Measurements from ENCODE around the gene KRTAP4-7.

Gene KRTAP4-7

DNA sequence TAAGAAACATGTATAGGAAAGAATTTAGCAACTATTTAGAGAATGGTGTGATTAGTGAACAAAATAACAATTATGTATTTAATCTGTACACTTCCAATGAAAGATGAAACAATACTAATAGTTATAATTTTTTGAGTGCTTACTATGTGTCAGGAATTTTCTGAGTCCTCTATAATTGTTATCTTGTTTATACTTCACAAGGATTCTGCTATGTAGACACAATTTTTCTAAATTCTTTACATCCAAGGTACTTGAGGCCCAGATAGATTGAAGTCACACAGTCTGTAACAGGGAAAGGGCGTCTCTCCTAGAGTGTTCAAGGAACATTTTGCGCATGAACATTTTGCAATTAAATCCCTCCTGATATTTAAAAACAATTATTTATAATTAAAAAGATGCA is 41.1 kb downstream of the KRTAP4-7 start:
- no peak overlapping the region for H2AK5ac ChIP-seq (ENCODE audit: low read length)
- no peak for DNase-seq
- H3K27me3 ChIP-seq (ENCODE audit: insufficient read depth, low read length, poor library complexity): no peaks in the 10 kb centered on the region
- no peak overlapping the region for H2BK120ac ChIP-seq (ENCODE audit: low read depth, low read length)
- no peak overlapping the region for H3K23ac ChIP-seq (ENCODE audit: low read length)
- no peak overlapping the region for H3K9ac ChIP-seq (ENCODE audit: low read length)
- H4K8ac ChIP-seq (ENCODE audit: low read depth, low read length): no peak overlapping the region
- no peaks in the 10 kb centered on the region for H3K36me3 ChIP-seq (ENCODE audit: control insufficient read depth, insufficient read depth, low read length)
- H3K4ac ChIP-seq (ENCODE audit: low read depth, low read length): no peak overlapping the region
- no CpG with 5 or more reads among the region's 2 CpGs for WGBS (ENCODE audit: extremely low coverage, insufficient coverage, low lambda C conversion rate)
- H3K56ac ChIP-seq (ENCODE audit: low read length): no peak overlapping the region
- no peak overlapping the region for H3K18ac ChIP-seq (ENCODE audit: low read length)
- no peak overlapping the region for H2BK5ac ChIP-seq (ENCODE audit: low read length)
- no peaks in the 10 kb centered on the region for H3K79me2 ChIP-seq (ENCODE audit: control insufficient read depth, insufficient read depth, low read length)
- no peak overlapping the region for H4K5ac ChIP-seq (ENCODE audit: low read length)
- H3K4me3 ChIP-seq (ENCODE audit: low read length): no peak overlapping the region
- H2BK15ac ChIP-seq (replicated peaks; ENCODE audit: low read depth): no peak overlapping the region
- no peak overlapping the region for H3K4me2 ChIP-seq (ENCODE audit: low read length)
- no peaks in the 10 kb centered on the region for H3K79me1 ChIP-seq (ENCODE audit: low read length)
- H3K4me1 ChIP-seq (ENCODE audit: control insufficient read depth, low read depth, low read length): no peaks in the 10 kb centered on the region
- no peak overlapping the region for H3K27ac ChIP-seq (ENCODE audit: low read depth, low read length)

GRCh38 chr17:41126412-41126811 is 42.5 kb downstream of the KRTAP4-7 start:
- Histone ChIP-seq H3K18ac (ENCODE audit: low read length) (no peak overlapping the region), H3K4me2 (ENCODE audit: low read length) (no peak overlapping the region), H3K36me3 (ENCODE audit: control insufficient read depth, insufficient read depth, low read length) (no peaks in the 10 kb centered on the region), H3K4ac (ENCODE audit: low read depth, low read length) (no peak overlapping the region), H3K79me1 (ENCODE audit: low read length) (no peaks in the 10 kb centered on the region), H3K4me1 (ENCODE audit: control insufficient read depth, low read depth, low read length) (no peaks in the 10 kb centered on the region), H4K5ac (ENCODE audit: low read length) (no peak overlapping the region), H3K79me2 (ENCODE audit: control insufficient read depth, insufficient read depth, low read length) (no peaks in the 10 kb centered on the region), H4K8ac (ENCODE audit: low read depth, low read length) (no peak overlapping the region), H2BK120ac (ENCODE audit: low read depth, low read length) (no peak overlapping the region), H3K27ac (ENCODE audit: low read depth, low read length) (no peak overlapping the region), H3K4me3 (ENCODE audit: low read length) (no peak overlapping the region), H3K27me3 (ENCODE audit: insufficient read depth, low read length, poor library complexity) (no peaks in the 10 kb centered on the region), H3K9ac (ENCODE audit: low read length) (no peak overlapping the region), H3K56ac (ENCODE audit: low read length) (no peak overlapping the region), H2BK5ac (ENCODE audit: low read length) (no peak overlapping the region), H2BK15ac (replicated peaks; ENCODE audit: low read depth) (no peak overlapping the region), H3K23ac (ENCODE audit: low read length) (no peak overlapping the region), H2AK5ac (ENCODE audit: low read length) (no peak overlapping the region)
- no peak for DNase-seq
- no CpG with 5 or more reads among the region's 3 CpGs for WGBS (ENCODE audit: extremely low coverage, insufficient coverage, low lambda C conversion rate)

- Histone ChIP-seq H3K4me2 (ENCODE audit: low read length) (no peak overlapping the region), H2AK5ac (ENCODE audit: low read length) (no peak overlapping the region), H3K9ac (ENCODE audit: low read length) (no peak overlapping the region), H3K23ac (ENCODE audit: low read length) (no peak overlapping the region), H4K8ac (ENCODE audit: low read depth, low read length) (no peak overlapping the region), H3K4me1 (ENCODE audit: control insufficient read depth, low read depth, low read length) (no peaks in the 10 kb centered on the region), H3K27me3 (ENCODE audit: insufficient read depth, low read length, poor library complexity) (no peaks in the 10 kb centered on the region), H4K5ac (ENCODE audit: low read length) (no peak overlapping the region), H3K18ac (ENCODE audit: low read length) (no peak overlapping the region), H3K27ac (ENCODE audit: low read depth, low read length) (no peak overlapping the region), H3K36me3 (ENCODE audit: control insufficient read depth, insufficient read depth, low read length) (no peaks in the 10 kb centered on the region), H2BK5ac (ENCODE audit: low read length) (no peak overlapping the region), H2BK15ac (replicated peaks; ENCODE audit: low read depth) (no peak overlapping the region), H3K4me3 (ENCODE audit: low read length) (no peak overlapping the region), H2BK120ac (ENCODE audit: low read depth, low read length) (no peak overlapping the region), H3K56ac (ENCODE audit: low read length) (no peak overlapping the region), H3K4ac (ENCODE audit: low read depth, low read length) (no peak overlapping the region), H3K79me2 (ENCODE audit: control insufficient read depth, insufficient read depth, low read length) (no peaks in the 10 kb centered on the region), H3K79me1 (ENCODE audit: low read length) (no peaks in the 10 kb centered on the region)
- no peak for DNase-seq
- WGBS (ENCODE audit: extremely low coverage, insufficient coverage, low lambda C conversion rate): no CpG with 5 or more reads among the region's 1 CpG
These were observed 43.4 kb downstream of the KRTAP4-7 start for GRCh38 chr17:41127371-41127770.

DNA sequence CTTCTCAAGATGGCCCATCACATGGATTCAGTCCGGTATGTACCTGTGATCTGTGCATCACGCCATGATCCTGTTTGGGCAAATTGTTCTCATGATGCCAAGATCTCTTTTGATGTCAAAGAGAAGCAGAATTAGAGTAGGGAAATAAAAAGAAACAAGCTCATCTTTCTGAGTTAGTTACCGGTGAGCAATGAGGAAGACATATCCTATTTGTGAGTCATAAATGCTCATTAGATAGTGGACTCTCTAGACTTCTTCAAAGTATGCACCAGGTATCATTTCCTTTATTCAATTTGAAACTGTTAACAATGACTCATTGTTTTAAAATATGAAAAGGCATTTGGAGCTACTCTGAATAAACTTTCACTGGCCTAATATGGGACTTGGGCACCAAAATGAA is 48.0 kb downstream of the KRTAP4-7 start:
- no peak for DNase-seq
- Histone ChIP-seq H3K79me2 (ENCODE audit: control insufficient read depth, insufficient read depth, low read length) (no peaks in the 10 kb centered on the region), H3K36me3 (ENCODE audit: control insufficient read depth, insufficient read depth, low read length) (no peaks in the 10 kb centered on the region), H2BK5ac (ENCODE audit: low read length) (no peak overlapping the region), H3K56ac (ENCODE audit: low read length) (no peak overlapping the region), H3K18ac (ENCODE audit: low read length) (no peak overlapping the region), H3K4me2 (ENCODE audit: low read length) (no peak overlapping the region), H4K5ac (ENCODE audit: low read length) (no peak overlapping the region), H2BK15ac (replicated peaks; ENCODE audit: low read depth) (no peak overlapping the region), H3K23ac (ENCODE audit: low read length) (no peak overlapping the region), H3K79me1 (ENCODE audit: low read length) (no peaks in the 10 kb centered on the region), H3K27ac (ENCODE audit: low read depth, low read length) (no peak overlapping the region), H3K4me1 (ENCODE audit: control insufficient read depth, low read depth, low read length) (no peaks in the 10 kb centered on the region), H3K4ac (ENCODE audit: low read depth, low read length) (no peak overlapping the region), H3K27me3 (ENCODE audit: insufficient read depth, low read length, poor library complexity) (no peaks in the 10 kb centered on the region), H2AK5ac (ENCODE audit: low read length) (no peak overlapping the region), H2BK120ac (ENCODE audit: low read depth, low read length) (no peak overlapping the region), H4K8ac (ENCODE audit: low read depth, low read length) (no peak overlapping the region), H3K4me3 (ENCODE audit: low read length) (no peak overlapping the region), H3K9ac (ENCODE audit: low read length) (no peak overlapping the region)
- no CpG with 5 or more reads among the region's 3 CpGs for WGBS (ENCODE audit: extremely low coverage, insufficient coverage, low lambda C conversion rate)

DNA sequence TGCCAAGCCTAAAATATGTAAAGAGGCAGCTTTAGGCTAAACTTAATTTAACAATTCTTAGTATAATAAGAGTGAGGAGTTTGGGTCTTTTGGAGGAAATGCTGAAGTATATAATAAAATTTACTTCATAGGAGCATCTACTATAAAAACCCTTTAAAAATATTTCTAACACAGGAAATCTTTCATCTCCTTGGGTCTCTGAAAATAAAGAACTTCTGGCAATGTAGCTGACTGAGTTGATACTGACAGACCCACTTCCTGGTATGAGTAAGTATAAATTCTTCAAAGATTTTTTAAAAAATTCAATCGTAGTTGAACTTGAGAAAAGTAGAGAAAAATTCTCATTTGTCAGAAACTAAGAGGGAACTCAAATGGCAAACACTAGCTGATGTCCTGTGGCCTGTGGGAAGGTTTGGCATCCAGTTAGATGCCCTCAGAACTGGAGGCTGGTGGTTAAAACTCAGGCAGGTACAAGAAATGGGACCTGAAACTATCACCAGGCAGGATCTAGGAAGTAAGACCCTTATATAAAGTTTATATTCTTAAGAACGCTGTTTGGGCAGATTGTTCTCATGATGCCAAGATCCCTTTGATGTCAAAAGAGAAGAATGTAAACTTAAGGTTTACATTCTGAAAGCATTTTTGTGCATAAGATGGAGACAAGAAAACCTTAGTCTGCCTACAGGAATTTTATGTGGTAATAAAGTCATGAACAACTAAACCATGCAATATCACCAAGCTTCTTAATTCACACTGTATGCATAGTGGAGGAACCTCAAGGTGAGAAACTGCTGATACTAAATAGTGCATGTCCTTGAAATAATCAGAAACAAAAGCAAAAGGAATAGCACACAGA is 50.2 kb downstream of the KRTAP4-7 start:
- H3K4me2 ChIP-seq (ENCODE audit: low read length): no peak overlapping the region
- no peak overlapping the region for H2BK120ac ChIP-seq (ENCODE audit: low read depth, low read length)
- no peaks in the 10 kb centered on the region for H3K36me3 ChIP-seq (ENCODE audit: control insufficient read depth, insufficient read depth, low read length)
- no peak overlapping the region for H4K8ac ChIP-seq (ENCODE audit: low read depth, low read length)
- H3K79me2 ChIP-seq (ENCODE audit: control insufficient read depth, insufficient read depth, low read length): no peaks in the 10 kb centered on the region
- H2AK5ac ChIP-seq (ENCODE audit: low read length): no peak overlapping the region
- no peak overlapping the region for H2BK15ac ChIP-seq (replicated peaks; ENCODE audit: low read depth)
- H4K5ac ChIP-seq (ENCODE audit: low read length): no peak overlapping the region
- no peaks in the 10 kb centered on the region for H3K27me3 ChIP-seq (ENCODE audit: insufficient read depth, low read length, poor library complexity)
- H3K9ac ChIP-seq (ENCODE audit: low read length): no peak overlapping the region
- no CpG with 5 or more reads among the region's 2 CpGs for WGBS (ENCODE audit: extremely low coverage, insufficient coverage, low lambda C conversion rate)
- no peak overlapping the region for H3K27ac ChIP-seq (ENCODE audit: low read depth, low read length)
- no peaks in the 10 kb centered on the region for H3K4me1 ChIP-seq (ENCODE audit: control insufficient read depth, low read depth, low read length)
- H3K23ac ChIP-seq (ENCODE audit: low read length): no peak overlapping the region
- no peaks in the 10 kb centered on the region for H3K79me1 ChIP-seq (ENCODE audit: low read length)
- no peak for DNase-seq
- no peak overlapping the region for H2BK5ac ChIP-seq (ENCODE audit: low read length)
- H3K18ac ChIP-seq (ENCODE audit: low read length): no peak overlapping the region
- no peak overlapping the region for H3K4me3 ChIP-seq (ENCODE audit: low read length)
- H3K56ac ChIP-seq (ENCODE audit: low read length): no peak overlapping the region
- no peak overlapping the region for H3K4ac ChIP-seq (ENCODE audit: low read depth, low read length)

All from mesendoderm (in vitro differentiated cells).